ENCODE results near the gene DNAJB9.

DNAJB9 gene

GRCh38 chr7:108561047-108561619, 8.5 kb upstream of the DNAJB9 start:
- CTCF ChIA-PET = no interaction called here
- Histone ChIP-seq H3K36me3 (ENCODE audit: control insufficient read depth in 2 of 2, insufficient read depth in 1 of 2, low read length in 2 of 2) (peaks cover 4 to 15% of the 10 kb centered on the region in 2 experiments; a peak in 2 of 3 replicates), H3K4me3 (ENCODE audit: low read depth, low read length) (no peak overlapping the region), H3K4me1 (ENCODE audit: control insufficient read depth, insufficient read depth, low read length) (no peaks in the 10 kb centered on the region), H3K9me3 (ENCODE audit: control insufficient read depth, insufficient read depth, low read depth, low read length) (no peaks in the 10 kb centered on the region), H3K27ac (ENCODE audit: extremely low read depth, low read depth, low read length) (no peak overlapping the region)
- TF ChIP-seq ZBTB20 (tag by site-specific recombination; IDR thresholded peaks at IDR 0.05) (no peak), ZBTB11 (tag by site-specific recombination; conservative IDR thresholded peaks at IDR 0.05; ENCODE audit: low read depth) (no peak), ZNF660 (tag by site-specific recombination; IDR thresholded peaks at IDR 0.05) (no peak), KLF16 (tag by site-specific recombination; IDR thresholded peaks at IDR 0.05) (no peak), ZNF311 (tag by site-specific recombination; IDR thresholded peaks at IDR 0.05; ENCODE audit: borderline replicate concordance) (no peak), ZNF830 (tag by site-specific recombination; IDR thresholded peaks at IDR 0.05; ENCODE audit: low read depth) (no peak), ZNF362 (tag by site-specific recombination; IDR thresholded peaks at IDR 0.05) (peak; percentile 80), HOXC10 (CRISPR knock-in tag; IDR thresholded peaks at IDR 0.05) (no peak)
- POLR2A ChIA-PET = interaction anchor here (0.6 to 1.7 kb wide), 2 partner anchors 8 to 35 kb away, joined by 3 to 7 read pairs (median 3); partner anchors contain the start of genes DNAJB9, PNPLA8 and THAP5

GRCh38 chr7:108565987-108566386, 3.7 kb upstream of the DNAJB9 start:
- Histone ChIP-seq H3K9me3 (ENCODE audit: control insufficient read depth, insufficient read depth, low read depth, low read length) (no peaks in the 10 kb centered on the region), H3K4me3 (ENCODE audit: low read depth, low read length) (no peak overlapping the region), H3K36me3 (ENCODE audit: control insufficient read depth in 2 of 2, insufficient read depth in 1 of 2, low read length in 2 of 2) (peaks cover 4 to 15% of the 10 kb centered on the region in 2 experiments; a peak in 2 of 3 replicates), H3K27ac (ENCODE audit: extremely low read depth, low read depth, low read length) (no peak overlapping the region), H3K4me1 (ENCODE audit: control insufficient read depth, insufficient read depth, low read length) (0 out of 2 replicates have a peak, but pooled peaks cover 2% of the 10 kb centered on the region)
- CTCF ChIA-PET = no interaction called here
- POLR2A ChIA-PET = interaction anchor here (1.6 kb wide), 1 partner anchor 40 kb away, joined by 3 read pairs; the partner anchor contains the start of gene PNPLA8
- TF ChIP-seq ZNF621 (tag by site-specific recombination; IDR thresholded peaks at IDR 0.05) (no peak), BCL11B (tag by site-specific recombination; IDR thresholded peaks at IDR 0.05; ENCODE audit: low read depth) (no peak), ZNF426 (tag by site-specific recombination; IDR thresholded peaks at IDR 0.05) (no peak), ZNF529 (tag by site-specific recombination; IDR thresholded peaks at IDR 0.05; ENCODE audit: insufficient replicate concordance) (no peak), ZNF157 (tag by site-specific recombination; IDR thresholded peaks at IDR 0.05) (no peak), ZNF223 (tag by site-specific recombination; IDR thresholded peaks at IDR 0.05) (no peak)

GRCh38 chr7:108568801-108569380, 783 bp upstream of the DNAJB9 start:
- peaks cover 5% of the 10 kb centered on the region; the same call in 1 of the 2 replicates for H3K4me1 ChIP-seq (ENCODE audit: control insufficient read depth, insufficient read depth, low read length)
- ChIA-PET CTCF (interaction anchor here (0.7 to 1.0 kb wide), 2 partner anchors 42 to 390 kb away, joined by 3 to 4 read pairs; no protein-coding TSS in a partner anchor), POLR2A (interaction anchor here (1.2 to 2.0 kb wide), 6 partner anchors 8 to 43 kb away, joined by 3 to 42 read pairs (median 6); partner anchors contain the start of gene PNPLA8)
- peak overlapping the region; percentile 55 for H3K4me3 ChIP-seq (ENCODE audit: low read depth, low read length)
- no peaks in the 10 kb centered on the region for H3K9me3 ChIP-seq (ENCODE audit: control insufficient read depth, insufficient read depth, low read depth, low read length)
- H3K36me3 ChIP-seq (ENCODE audit: control insufficient read depth in 2 of 2, insufficient read depth in 1 of 2, low read length in 2 of 2) = peaks cover 4 to 27% of the 10 kb centered on the region in 2 experiments; a peak in 2 of 3 replicates
- peak overlapping the region; percentile 79 for H3K27ac ChIP-seq (ENCODE audit: extremely low read depth, low read depth, low read length)
- TF ChIP-seq ZFP37 (tag by site-specific recombination; IDR thresholded peaks at IDR 0.05) = peak; percentile 84
- 0 out of 2 replicates have a peak, but pooled peaks have one; percentile 24 for TF ChIP-seq YY1 (tag by site-specific recombination; IDR thresholded peaks at IDR 0.05)
- TF ChIP-seq ZNF341 (tag by site-specific recombination; IDR thresholded peaks at IDR 0.05; ENCODE audit: low read depth) = no peak
- 0 out of 2 replicates have a peak, but pooled peaks have one; percentile 26 for TF ChIP-seq REST (tag by site-specific recombination; IDR thresholded peaks at IDR 0.05)
- TF ChIP-seq ZSCAN30 (tag by site-specific recombination; IDR thresholded peaks at IDR 0.05) = 0 out of 2 replicates have a peak, but pooled peaks have one; percentile 77
- TF ChIP-seq ZNF239 (tag by site-specific recombination; IDR thresholded peaks at IDR 0.05) = no peak
- peak; percentile 67 for TF ChIP-seq ZNF366 (tag by site-specific recombination; conservative IDR thresholded peaks at IDR 0.05)
- 0 out of 2 replicates have a peak, but pooled peaks have one; percentile 36 for TF ChIP-seq ZNF362 (tag by site-specific recombination; IDR thresholded peaks at IDR 0.05)
